Measurements from ENCODE around the gene OR2V1. TPM values are rescaled to one million over a fixed set of nuclear protein-coding genes. Genes with fewer than 3 reads are reported as not detected.
"Not testable (repeated sequence)": the region's sequence is repeated elsewhere in the genome, so short reads cannot be mapped to it uniquely, and the experiment has no call there.

The OR2V1 gene
- total RNA-seq, 1 donor from 2014 or later: not detected

GRCh38 chr5:181133610-181134231 is 2.8 kb upstream of the OR2V1 start:
- H3K4me1 Mint-ChIP-seq: no peaks in the 10 kb centered on the region
- H3K27ac Mint-ChIP-seq: no peak overlapping the region
- no peak for TF ChIP-seq CTCF (IDR thresholded peaks at IDR 0.05)
- no peak for TF ChIP-seq EZH2phosphoT487 (IDR thresholded peaks at IDR 0.05)
- no peak for TF ChIP-seq EZH2 (IDR thresholded peaks at IDR 0.05)
- no peaks in the 10 kb centered on the region for H3K79me2 ChIP-seq (ENCODE audit: low read depth)
- no peak overlapping the region for H2AFZ ChIP-seq (replicated peaks)
- no peaks in the 10 kb centered on the region for H3K36me3 Mint-ChIP-seq
- H3K27ac ChIP-seq: no peak overlapping the region
- H3K9ac ChIP-seq: no peak overlapping the region
- no peaks in the 10 kb centered on the region for H3K4me1 ChIP-seq
- no peaks in the 10 kb centered on the region for H3F3A ChIP-seq (ENCODE audit: low read depth)
- H3K9me3 ChIP-seq (ENCODE audit: low read depth): no peaks in the 10 kb centered on the region
- H4K20me1 ChIP-seq (ENCODE audit: low read depth): no peaks in the 10 kb centered on the region
- H3K4me3 Mint-ChIP-seq: no peak overlapping the region
- H3K36me3 ChIP-seq: no peaks in the 10 kb centered on the region
- peaks cover 19% of the 10 kb centered on the region for H3K27me3 ChIP-seq
- H3K4me2 ChIP-seq: no peak overlapping the region
- H3K27me3 Mint-ChIP-seq (ENCODE audit: insufficient read depth, low read depth): peaks cover 15% of the 10 kb centered on the region
- no peak overlapping the region for H3K4me3 ChIP-seq
- DNase-seq (ENCODE audit: low spot score): no peak
- peaks cover 16% of the 10 kb centered on the region for H3K9me3 Mint-ChIP-seq

- Histone ChIP-seq H3K27ac (no peak overlapping the region), H3K9ac (no peak overlapping the region), H3K4me3 (no peak overlapping the region), H3K79me2 (ENCODE audit: low read depth) (no peaks in the 10 kb centered on the region), H3K4me2 (no peak overlapping the region), H3K9me3 (ENCODE audit: low read depth) (no peaks in the 10 kb centered on the region), H2AFZ (replicated peaks) (no peak overlapping the region), H3F3A (ENCODE audit: low read depth) (no peaks in the 10 kb centered on the region), H3K36me3 (no peaks in the 10 kb centered on the region), H3K4me1 (no peaks in the 10 kb centered on the region), H3K27me3 (peaks cover 24% of the 10 kb centered on the region), H4K20me1 (ENCODE audit: low read depth) (no peaks in the 10 kb centered on the region)
- Mint-ChIP-seq H3K4me3 (no peak overlapping the region), H3K27ac (no peak overlapping the region), H3K9me3 (peaks cover 15% of the 10 kb centered on the region), H3K27me3 (ENCODE audit: insufficient read depth, low read depth) (peaks cover 20% of the 10 kb centered on the region), H3K4me1 (no peaks in the 10 kb centered on the region), H3K36me3 (no peaks in the 10 kb centered on the region)
- no peak for TF ChIP-seq CTCF (IDR thresholded peaks at IDR 0.05)
- TF ChIP-seq EZH2 (IDR thresholded peaks at IDR 0.05): no peak
- TF ChIP-seq EZH2phosphoT487 (IDR thresholded peaks at IDR 0.05): no peak
- no peak for DNase-seq (ENCODE audit: low spot score)
These were observed 2.1 kb upstream of the OR2V1 start for GRCh38 chr5:181133083-181133482.

GRCh38 chr5:181131514-181131913 is 545 bp upstream of the OR2V1 start:
- Histone ChIP-seq H3K9ac (no peak overlapping the region), H3K27ac (no peak overlapping the region), H3K27me3 (peaks cover 24% of the 10 kb centered on the region), H3F3A (ENCODE audit: low read depth) (no peaks in the 10 kb centered on the region), H2AFZ (replicated peaks) (no peak overlapping the region), H3K79me2 (ENCODE audit: low read depth) (no peaks in the 10 kb centered on the region), H3K4me1 (no peaks in the 10 kb centered on the region), H4K20me1 (ENCODE audit: low read depth) (no peaks in the 10 kb centered on the region), H3K9me3 (ENCODE audit: low read depth) (no peaks in the 10 kb centered on the region), H3K36me3 (no peaks in the 10 kb centered on the region), H3K4me3 (no peak overlapping the region), H3K4me2 (no peak overlapping the region)
- no peak overlapping the region for H3K4me3 Mint-ChIP-seq
- H3K27ac Mint-ChIP-seq: no peak overlapping the region
- no peaks in the 10 kb centered on the region for H3K4me1 Mint-ChIP-seq
- no peaks in the 10 kb centered on the region for H3K36me3 Mint-ChIP-seq
- peaks cover 7% of the 10 kb centered on the region for H3K9me3 Mint-ChIP-seq
- H3K27me3 Mint-ChIP-seq (ENCODE audit: insufficient read depth, low read depth): peaks cover 20% of the 10 kb centered on the region
- TF ChIP-seq EZH2 (IDR thresholded peaks at IDR 0.05): no peak
- TF ChIP-seq CTCF (IDR thresholded peaks at IDR 0.05): no peak
- TF ChIP-seq EZH2phosphoT487 (IDR thresholded peaks at IDR 0.05): no peak
- DNase-seq (ENCODE audit: low spot score): no peak

- peaks cover 22% of the 10 kb centered on the region for H3K27me3 Mint-ChIP-seq (ENCODE audit: insufficient read depth, low read depth)
- not testable (repeated sequence) for H3K36me3 Mint-ChIP-seq, H3K27ac Mint-ChIP-seq
These were observed 888 bp downstream of the OR2V1 start for GRCh38 chr5:181130081-181130480.

More at GRCh38 chr5:181130081-181130480, 888 bp downstream of the OR2V1 start:
- not testable (repeated sequence) for H3K9ac ChIP-seq; H3K4me2 ChIP-seq; H4K20me1 ChIP-seq (ENCODE audit: low read depth); DNase-seq (ENCODE audit: low spot score); H3K9me3 ChIP-seq (ENCODE audit: low read depth); H3K27ac ChIP-seq; H3K4me3 Mint-ChIP-seq; H3K4me1 ChIP-seq; H3K79me2 ChIP-seq (ENCODE audit: low read depth); H3F3A ChIP-seq (ENCODE audit: low read depth); H3K4me1 Mint-ChIP-seq; H3K36me3 ChIP-seq; H3K4me3 ChIP-seq; H2AFZ ChIP-seq (replicated peaks); H3K9me3 Mint-ChIP-seq
- H3K27me3 ChIP-seq: peaks cover 24% of the 10 kb centered on the region
